HG02610 (cell line): ENCODE results near the gene MUC3A.
"Not testable (repeated sequence)": the region's sequence is repeated elsewhere in the genome, so short reads cannot be mapped to it uniquely, and the experiment has no call there.

Experiments
- ATAC-seq: cut with Tn5 transposase; IDR thresholded peaks from one replicate; pipeline ENCODE4 v1.9.1; 2021; ENCODE audit warnings: mild to moderate bottlenecking, moderate library complexity; ENCODE audit not compliant: unreplicated experiment

MUC3A gene

GRCh38 chr7:100968650-100969049 lies 19.3 kb downstream of the MUC3A start:
- ATAC-seq: no peak

GRCh38 chr7:100969066-100969615 lies 19.8 kb downstream of the MUC3A start, which contains the start of gene MUC12:
Gene MUC12, plus strand, starts transcription at chr7:100969565. Its CDS starts 58 bp downstream, at chr7:100969623.
- no peak for ATAC-seq

- no peak for ATAC-seq
Observed at GRCh38 chr7:100971111-100972001, 22.0 kb downstream of the MUC3A start.

- no peak for ATAC-seq
Observed at GRCh38 chr7:100972002-100972347, 22.6 kb downstream of the MUC3A start.

GRCh38 chr7:100974021-100974420 lies 24.7 kb downstream of the MUC3A start:
- ATAC-seq: no peak

GRCh38 chr7:100975371-100975821 lies 26.1 kb downstream of the MUC3A start:
- no peak for ATAC-seq

GRCh38 chr7:100978300-100978699 lies 29.0 kb downstream of the MUC3A start:
- no peak for ATAC-seq

- no peak for ATAC-seq
Observed at GRCh38 chr7:100983451-100984187, 34.3 kb downstream of the MUC3A start.

GRCh38 chr7:100984241-100984918 lies 35.0 kb downstream of the MUC3A start:
- not testable (repeated sequence) for ATAC-seq

GRCh38 chr7:100985033-100985797 lies 35.9 kb downstream of the MUC3A start:
- ATAC-seq: not testable (repeated sequence)

- ATAC-seq: no peak
Observed at GRCh38 chr7:100991631-100992030, 42.3 kb downstream of the MUC3A start.

- not testable (repeated sequence) for ATAC-seq
Observed at GRCh38 chr7:100992280-100992679, 42.9 kb downstream of the MUC3A start.

GRCh38 chr7:100994671-100995070 lies 45.3 kb downstream of the MUC3A start:
- ATAC-seq: not testable (repeated sequence)

GRCh38 chr7:100998530-100998929 lies 49.2 kb downstream of the MUC3A start:
- not testable (repeated sequence) for ATAC-seq

- ATAC-seq: not testable (repeated sequence)
Observed at GRCh38 chr7:100999334-100999733, 50.0 kb downstream of the MUC3A start.

- ATAC-seq: not testable (repeated sequence)
Observed at GRCh38 chr7:101000025-101000424, 50.7 kb downstream of the MUC3A start.

GRCh38 chr7:101002333-101002732 lies 53.0 kb downstream of the MUC3A start:
- ATAC-seq: not testable (repeated sequence)

GRCh38 chr7:101007361-101007760 lies 58.0 kb downstream of the MUC3A start:
- ATAC-seq: not testable (repeated sequence)

GRCh38 chr7:101009629-101010028 lies 60.3 kb downstream of the MUC3A start:
- ATAC-seq: no peak

- ATAC-seq: no peak
Observed at GRCh38 chr7:101012931-101013330, 63.6 kb downstream of the MUC3A start.
